ENCODE data around the gene HIPK3. TPM values are rescaled to one million over a fixed set of nuclear protein-coding genes. Genes with fewer than 3 reads are reported as not detected.
"Not testable (repeated sequence)": the region's sequence is repeated elsewhere in the genome, so short reads cannot be mapped to it uniquely, and the experiment has no call there.

The HIPK3 gene
- total RNA-seq, 1 donor from 2014 or later = 41.9 TPM

DNA sequence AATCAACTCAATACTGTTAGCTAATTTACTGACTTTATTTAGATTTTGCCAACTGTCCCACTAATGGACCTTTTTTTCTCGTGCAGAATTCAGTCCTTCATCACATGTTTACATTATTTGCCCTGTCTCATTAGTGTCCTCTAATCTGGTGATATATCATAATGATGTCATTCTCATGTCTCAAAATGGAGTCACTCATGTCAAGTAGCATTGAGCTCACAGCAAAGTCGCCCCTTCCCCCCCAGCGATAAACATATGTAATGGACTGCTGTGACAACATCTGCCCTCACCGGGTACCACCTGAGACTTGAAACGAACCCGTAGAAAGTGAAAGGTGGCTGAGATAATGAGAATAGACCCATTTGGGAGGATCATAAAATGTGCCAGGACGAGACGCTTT is 37.6 kb downstream of the HIPK3 start:
- intact Hi-C loops (cut with micrococcal nuclease) = no loop called here

GRCh38 chr11:33296695-33297094 is 39.5 kb downstream of the HIPK3 start:
- intact Hi-C loops (cut with micrococcal nuclease) = no loop called here

GRCh38 chr11:33303541-33303940 is 46.4 kb downstream of the HIPK3 start:
- intact Hi-C loops (cut with micrococcal nuclease) = no loop called here

GRCh38 chr11:33306821-33307220 is 49.6 kb downstream of the HIPK3 start:
- intact Hi-C loops (cut with micrococcal nuclease) = not testable (repeated sequence)

DNA sequence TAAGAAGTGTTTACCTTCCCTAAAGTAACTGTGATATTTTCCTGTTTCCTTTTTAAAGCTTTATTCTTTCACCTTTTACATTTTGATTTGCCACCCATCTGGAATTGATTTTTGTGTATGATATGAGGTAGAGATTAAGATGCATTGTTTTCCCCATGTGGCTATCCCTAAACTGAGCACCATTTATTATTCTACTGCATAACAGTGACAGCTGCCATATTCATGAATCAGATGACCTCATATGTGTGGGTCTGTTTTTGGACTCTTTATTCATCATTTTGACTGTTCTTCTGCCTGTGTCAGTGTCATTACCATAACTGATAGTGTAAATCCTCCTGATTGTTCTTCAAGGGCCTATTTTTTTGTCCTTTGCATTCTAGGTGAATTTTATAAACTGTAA is 50.8 kb downstream of the HIPK3 start:
- intact Hi-C loops (cut with micrococcal nuclease) = no loop called here

DNA sequence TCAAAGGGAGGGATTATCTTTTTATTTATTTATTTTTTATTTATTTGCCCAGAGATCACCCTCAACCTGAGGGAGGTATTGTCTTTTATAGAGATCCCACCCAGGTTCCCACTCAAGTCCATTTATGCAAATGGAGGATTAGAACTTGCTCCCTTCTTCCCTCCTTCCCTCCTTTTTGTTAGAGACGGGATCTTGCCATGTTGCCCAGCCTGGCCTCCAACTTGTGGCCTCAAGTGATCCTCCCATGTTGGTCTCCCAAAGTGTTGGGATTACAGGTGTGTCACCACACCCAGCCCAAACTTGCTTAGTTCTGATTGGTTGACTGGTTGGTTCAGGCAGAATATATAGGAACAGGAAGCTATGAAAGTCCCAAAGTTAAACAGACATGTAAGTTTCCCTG is 51.9 kb downstream of the HIPK3 start:
- intact Hi-C loops (cut with micrococcal nuclease) = no loop called here

DNA sequence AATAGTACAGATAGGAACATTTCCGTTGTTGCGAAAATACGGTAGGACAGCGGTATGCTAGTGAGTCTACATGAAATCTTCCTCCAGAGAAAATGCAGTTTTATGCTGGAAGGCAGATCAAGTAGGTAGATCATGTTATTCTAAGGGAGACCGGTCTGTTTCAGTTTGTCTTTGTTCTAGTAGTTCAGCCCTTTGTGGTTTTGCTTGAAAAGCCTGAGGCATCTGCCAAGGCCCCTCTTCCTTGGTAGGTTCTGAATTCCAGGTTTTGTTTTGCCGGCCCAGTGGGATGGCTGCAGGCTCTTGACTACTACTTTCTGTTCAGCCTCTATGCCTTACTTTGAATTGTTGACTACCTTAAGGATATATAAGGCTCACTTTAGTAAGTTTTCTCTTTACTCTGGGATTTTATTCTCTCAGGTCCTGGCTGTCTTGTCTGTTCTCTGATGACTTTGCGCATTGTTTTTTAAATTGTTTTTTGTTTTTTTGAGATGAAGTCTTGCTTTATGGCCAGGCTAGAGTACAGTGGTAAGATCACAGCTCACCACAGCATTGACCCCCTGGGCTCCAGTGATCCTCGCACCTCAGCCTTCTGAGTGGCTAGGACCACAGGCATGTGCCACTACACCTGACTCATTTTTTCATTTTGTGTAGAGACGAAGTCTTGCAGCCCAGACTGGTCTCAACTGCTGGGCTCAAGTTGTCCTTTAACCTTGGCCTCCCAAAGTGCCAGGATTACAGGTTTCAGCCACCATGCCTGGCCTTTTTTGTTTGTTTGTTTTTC is 53.7 kb downstream of the HIPK3 start:
- intact Hi-C loops (cut with micrococcal nuclease) = no loop called here

- intact Hi-C loops (cut with micrococcal nuclease) = no loop called here
Measured at GRCh38 chr11:33311680-33312079, 54.5 kb downstream of the HIPK3 start.

- intact Hi-C loops (cut with micrococcal nuclease) = no loop called here
Measured at GRCh38 chr11:33315822-33316221, 58.6 kb downstream of the HIPK3 start.

DNA sequence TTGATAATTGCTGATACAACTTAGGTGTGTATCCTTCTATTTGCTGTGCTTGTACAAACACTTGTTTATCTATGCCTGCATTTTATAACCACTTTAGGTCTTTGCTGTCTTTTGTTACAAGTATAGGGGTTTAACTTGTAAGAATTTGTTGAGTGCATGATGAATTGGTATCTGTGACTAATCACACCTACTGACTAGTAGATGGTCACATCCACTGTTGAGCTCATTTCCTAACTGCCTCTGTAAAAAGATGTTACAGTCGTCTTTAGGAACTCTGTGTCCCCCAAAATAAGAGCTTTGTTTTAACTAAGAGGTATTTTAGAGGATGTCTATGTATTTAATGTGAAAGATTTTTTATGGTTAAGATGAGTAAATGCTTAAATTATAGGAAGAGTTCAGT is 60.5 kb downstream of the HIPK3 start:
- intact Hi-C loops (cut with micrococcal nuclease) = no loop called here

DNA sequence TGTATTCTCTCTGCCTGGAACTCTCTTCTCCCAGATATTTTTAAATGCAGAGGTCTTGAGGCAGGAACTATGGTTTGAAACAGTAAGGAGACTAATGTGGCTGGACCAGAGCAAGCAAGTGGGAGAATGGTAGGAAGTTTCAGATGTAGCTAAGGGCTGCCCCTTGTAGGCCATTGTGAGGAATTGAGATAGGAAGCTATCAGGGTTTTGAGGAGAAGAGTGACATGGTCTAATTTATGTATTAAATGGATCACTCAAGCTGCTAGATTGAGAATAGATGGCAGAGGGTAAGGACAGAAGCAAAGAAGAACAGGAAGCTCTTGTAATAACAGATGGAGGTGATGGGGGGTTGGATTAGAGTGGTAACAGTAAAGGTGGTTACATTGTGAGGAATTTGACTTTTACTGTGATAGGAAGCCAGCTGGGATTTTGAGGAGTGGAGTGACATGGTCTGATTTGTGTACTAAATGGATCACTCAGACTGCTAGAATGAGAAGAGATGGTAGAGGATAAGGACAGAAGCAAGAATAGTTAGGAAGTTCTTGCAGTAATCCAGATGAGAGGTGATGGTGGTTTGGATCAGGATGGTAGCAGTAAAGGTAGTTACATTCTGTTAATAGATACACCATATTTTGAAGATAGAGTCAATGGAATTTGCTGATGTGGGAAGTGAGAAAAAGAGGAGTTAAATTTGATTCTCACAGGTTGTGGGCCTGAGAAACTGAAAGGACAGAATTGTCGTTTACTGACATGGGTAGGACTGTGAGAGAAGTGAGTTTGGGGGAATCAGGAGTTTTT is 63.0 kb downstream of the HIPK3 start:
- intact Hi-C loops (cut with micrococcal nuclease) = no loop called here

DNA sequence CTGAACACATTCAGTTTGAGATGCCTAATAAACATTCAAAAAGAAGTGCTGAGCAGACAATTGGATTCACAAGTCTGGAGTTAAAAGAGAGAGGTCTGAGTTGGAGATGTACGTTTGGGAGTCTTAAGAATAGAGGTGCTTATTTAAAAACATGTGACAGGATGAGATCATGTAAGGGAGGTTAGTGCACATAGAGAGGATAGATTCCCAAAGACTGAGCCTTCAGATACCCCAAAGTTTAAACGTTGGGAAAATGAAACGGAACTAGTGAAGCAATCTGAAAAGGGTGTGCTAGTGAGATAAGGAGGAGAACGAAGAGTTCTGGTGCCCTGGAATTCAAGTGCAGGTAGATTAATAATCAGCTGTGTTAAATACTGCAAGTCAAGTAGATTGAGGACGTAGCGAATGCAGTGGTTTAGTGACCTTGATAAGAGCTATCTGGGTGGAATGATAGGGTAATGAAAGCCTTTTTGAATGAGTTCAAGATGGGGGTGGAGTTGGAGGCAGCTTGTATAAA is 63.7 kb downstream of the HIPK3 start:
- intact Hi-C loops (cut with micrococcal nuclease) = no loop called here

DNA sequence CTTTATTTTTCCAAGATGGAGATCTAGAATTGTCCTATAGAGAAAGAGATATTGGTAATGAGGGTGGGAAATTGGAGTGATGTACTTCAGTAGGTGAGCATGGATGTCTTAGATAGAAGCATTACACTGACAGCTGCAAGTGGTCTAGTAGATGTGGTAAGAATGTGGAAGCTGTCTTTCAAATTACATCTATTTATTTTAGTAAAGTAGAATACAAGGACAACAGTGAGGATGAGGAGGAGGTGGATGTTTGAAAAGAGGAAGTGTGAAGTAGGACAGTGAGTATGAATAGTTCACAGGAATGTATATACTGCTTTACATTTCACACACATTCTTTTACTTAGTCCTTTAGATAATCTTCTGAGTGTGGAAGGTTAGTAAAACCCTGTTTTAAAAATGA is 64.2 kb downstream of the HIPK3 start:
- intact Hi-C loops (cut with micrococcal nuclease) = no loop called here

DNA sequence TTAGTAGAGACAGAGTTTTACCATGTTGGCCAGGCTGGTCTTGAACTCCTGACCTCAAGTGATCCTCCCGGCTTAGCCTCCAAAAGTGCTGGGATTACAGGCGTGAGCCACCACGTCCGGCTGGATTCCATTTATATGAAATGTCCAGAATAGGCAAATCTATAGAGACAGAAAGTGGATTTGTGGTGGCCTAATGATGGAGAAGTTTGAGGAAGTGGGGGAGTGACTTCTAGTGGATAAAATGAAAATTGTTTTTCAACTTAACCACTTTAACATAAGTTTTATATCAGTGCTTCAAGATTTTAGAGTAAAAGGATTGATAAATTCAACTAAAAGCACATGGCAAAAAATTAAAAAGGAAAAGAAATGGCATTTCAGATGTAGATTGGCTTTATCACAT is 66.2 kb downstream of the HIPK3 start:
- intact Hi-C loops (cut with micrococcal nuclease) = no loop called here

- intact Hi-C loops (cut with micrococcal nuclease) = no loop called here
Measured at GRCh38 chr11:33324302-33324985, 67.3 kb downstream of the HIPK3 start.

DNA sequence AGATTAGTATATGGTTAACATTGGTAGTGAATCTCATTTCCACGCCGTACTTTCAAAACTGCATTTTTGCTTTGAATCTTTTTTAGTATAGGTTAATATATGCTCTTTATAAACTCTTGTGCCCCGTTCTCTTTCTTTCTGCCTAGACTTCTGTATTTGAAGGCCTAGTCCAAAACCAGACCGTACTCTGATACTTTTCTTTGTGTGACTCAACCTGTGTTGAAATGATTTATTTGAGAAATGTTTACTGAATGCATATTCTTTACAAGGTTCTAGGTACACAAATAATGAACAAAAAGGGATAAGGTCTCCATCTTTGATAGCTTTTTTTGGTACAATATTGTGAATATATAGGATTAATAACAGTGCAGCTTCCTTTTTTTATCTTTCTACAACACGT is 68.3 kb downstream of the HIPK3 start:
- intact Hi-C loops (cut with micrococcal nuclease) = loop anchor here (5.0 kb wide), 1 partner anchor 363 kb away; no protein-coding TSS in a partner anchor

DNA sequence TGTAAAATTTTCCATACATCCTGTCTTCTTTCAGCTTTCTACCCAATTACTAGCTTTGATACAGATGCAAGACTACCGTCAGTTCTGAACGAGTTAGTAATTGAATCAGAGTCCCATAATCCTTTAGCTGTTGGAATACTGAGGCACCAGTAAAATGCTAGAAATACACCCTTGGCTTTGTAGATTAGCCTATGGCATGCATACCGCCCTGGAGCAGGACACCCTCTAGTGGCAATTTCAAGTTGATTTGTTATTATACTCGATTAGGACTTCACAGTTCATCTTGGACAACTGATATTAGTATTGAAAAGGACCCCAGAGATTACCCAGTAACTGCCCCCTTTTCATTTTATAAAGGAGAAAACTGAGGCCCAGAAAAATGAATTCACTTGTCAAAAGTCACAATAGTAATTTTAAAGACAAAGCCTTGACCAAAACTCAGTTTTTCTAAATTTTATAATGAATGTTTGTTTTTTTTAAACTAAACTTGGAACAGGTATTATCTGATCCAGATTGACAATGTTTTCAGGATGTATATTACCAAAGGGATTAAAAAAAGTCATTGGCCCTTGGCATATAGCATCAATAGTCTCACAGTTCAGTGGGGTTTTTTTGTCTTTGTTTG is 72.6 kb downstream of the HIPK3 start:
- intact Hi-C loops (cut with micrococcal nuclease) = loop anchor here (1.0 to 5.0 kb wide), 3 partner anchors 71 to 368 kb away; no protein-coding TSS in a partner anchor

DNA sequence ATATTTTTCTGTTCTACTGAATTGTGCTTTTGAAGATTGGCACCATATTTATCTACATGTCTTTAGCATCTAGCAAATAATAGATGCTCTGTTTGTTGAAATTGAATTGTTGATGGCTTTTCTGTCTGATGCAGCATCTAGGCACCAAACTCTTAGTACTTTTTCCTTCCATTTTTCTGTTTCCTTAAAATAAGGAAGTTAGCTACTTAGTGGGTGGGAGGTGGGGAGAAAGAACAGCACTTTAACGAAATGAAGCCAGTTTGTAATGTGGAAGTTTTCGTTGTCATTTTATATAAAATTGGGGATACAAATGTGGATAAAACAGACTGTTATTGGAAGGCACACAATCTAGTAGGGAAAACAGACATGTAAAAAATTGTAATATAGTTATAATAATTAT is 76.6 kb downstream of the HIPK3 start:
- intact Hi-C loops (cut with micrococcal nuclease) = no loop called here

DNA sequence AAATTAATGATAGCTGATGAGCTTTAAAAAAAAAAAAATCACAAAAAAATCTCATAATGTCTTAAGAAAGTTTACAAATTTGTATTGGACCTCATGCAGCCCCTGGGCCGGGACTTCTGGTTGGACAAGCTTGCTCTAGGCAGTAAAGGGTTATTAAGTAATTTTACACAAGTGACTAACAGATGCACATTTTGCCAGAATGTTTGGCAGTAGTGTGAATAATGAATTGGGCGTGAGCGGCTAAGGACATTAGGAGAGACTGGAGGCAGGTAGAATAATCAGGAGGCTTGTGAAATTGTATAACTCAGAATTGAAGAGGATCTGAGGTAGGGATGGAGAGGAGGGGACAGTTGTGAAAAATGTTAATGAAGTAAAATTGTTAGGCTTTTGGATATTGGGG is 77.4 kb downstream of the HIPK3 start:
- intact Hi-C loops (cut with micrococcal nuclease) = no loop called here

GRCh38 chr11:33339247-33339646 is 82.1 kb downstream of the HIPK3 start:
- intact Hi-C loops (cut with micrococcal nuclease) = no loop called here

DNA sequence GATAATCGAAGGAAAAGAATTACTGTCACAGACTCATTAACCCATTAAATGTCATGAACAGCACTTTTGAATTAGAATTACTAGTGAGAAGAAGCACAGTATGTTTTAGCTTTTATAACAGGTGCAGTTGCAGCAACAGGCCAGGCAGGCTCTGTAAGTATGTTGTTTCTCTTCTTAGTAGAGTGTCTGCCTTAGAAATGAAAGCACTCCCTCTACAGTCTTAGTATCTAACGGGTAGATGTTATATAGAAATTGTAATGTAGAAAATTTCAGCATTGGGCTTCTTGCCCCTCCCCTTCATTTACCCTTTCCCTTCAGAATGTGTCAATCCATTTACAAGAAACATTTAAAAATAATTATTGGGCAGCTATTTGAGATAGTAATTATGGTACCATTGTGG is 87.4 kb downstream of the HIPK3 start:
- intact Hi-C loops (cut with micrococcal nuclease) = no loop called here
